ENCODE data around the gene THAP7.
A peak's percentile ranks its signal among the peaks of the same experiment; 100 is the strongest.
"Not testable (repeated sequence)": the region's sequence is repeated elsewhere in the genome, so short reads cannot be mapped to it uniquely, and the experiment has no call there.

THAP7 gene

GRCh38 chr22:21012446-21013407, 10.8 kb upstream of the THAP7 start:
- DNase-seq: no peak

DNA sequence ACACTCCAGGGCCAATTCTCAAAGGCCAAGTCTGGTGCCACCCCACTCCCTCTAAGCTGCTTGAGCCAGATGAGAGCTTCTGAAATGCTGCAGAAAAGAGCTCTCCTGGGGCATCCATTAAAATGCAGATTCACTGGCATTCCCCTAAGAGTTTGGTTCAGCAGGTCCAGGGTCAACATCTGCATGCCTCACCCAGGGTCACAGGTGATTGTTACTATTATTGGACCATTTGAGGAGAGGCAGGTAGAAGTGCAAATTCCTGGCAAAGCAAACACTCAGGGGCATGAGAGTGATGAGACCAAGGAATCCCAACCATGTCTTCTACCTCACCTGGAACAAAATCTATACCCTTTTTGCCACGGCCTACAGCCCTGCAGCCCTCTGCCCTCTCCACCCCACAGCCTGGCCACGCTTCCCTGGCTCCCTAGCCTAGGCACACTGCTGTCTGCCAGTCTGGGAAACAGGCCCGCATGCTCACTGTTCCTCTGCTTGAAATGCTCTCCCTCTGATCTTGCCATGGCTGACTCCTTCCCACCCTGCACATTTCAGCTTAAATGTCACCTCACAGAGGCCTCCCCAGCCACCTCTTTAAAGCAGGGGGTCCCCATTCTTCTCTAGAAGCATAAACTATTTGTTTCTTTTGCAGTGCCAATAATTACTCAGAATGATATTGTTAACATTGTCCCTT, 8.7 kb upstream of the THAP7 start:
- DNase-seq: no peak

DNA sequence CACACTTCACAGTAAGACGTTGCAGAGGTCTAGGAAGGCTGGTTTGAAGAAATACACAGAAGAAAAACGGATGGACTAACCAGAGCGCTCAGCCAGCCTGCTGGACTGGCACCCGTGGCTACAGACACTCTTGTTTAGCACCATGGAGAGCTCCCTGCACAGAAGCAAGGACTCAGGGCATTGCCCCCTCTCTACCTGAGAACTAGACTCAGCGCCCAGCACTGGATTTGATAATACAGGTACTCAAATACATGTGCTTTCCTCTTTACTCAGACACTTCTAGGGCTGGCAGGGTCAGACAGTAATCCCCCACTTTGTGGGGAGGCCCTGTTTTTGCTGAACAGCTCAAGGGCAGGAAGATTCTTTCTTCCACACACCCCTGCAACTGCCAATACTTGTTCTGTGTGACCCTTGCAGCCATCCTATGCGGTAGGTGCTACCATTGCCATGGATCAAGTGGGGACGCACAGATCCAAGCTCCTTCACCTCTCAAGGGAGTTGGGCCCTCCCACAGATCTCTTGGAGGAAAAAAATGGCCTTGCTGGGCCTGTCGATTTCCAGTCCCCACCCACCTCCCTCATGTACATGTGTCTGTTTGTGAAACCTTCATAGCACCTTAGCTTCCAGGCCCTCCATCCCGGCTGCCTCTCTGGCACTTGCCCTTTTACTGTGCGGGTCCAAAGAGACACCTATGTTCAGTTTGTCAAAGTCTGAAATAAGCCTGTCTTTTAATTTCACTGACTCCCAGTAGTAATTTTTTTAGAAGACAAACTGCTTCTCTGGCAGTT, 7.9 kb upstream of the THAP7 start:
- DNase-seq: no peak

DNA sequence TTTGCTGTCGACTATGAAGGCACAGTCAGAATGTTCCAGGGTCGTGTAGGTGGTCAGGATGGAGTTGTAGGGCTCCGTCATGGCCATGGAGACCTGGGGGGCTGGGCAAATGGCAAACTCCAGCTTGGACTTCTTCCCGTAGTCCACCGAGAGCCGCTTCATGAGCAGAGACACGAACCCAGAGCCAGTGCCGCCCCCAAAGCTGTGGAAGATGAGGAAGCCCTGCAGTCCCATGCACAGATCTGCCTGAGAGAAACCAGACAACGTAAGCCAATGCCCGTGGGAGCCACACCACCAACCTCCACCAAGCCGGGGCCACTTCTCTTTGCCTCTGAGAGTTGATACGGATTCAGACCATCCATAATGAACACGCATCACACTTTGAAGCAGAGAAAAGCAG, 7.3 kb upstream of the THAP7 start:
- not testable (repeated sequence) for DNase-seq

GRCh38 chr22:21003782-21004181, 1.9 kb upstream of the THAP7 start:
- DNase-seq: no peak

DNA sequence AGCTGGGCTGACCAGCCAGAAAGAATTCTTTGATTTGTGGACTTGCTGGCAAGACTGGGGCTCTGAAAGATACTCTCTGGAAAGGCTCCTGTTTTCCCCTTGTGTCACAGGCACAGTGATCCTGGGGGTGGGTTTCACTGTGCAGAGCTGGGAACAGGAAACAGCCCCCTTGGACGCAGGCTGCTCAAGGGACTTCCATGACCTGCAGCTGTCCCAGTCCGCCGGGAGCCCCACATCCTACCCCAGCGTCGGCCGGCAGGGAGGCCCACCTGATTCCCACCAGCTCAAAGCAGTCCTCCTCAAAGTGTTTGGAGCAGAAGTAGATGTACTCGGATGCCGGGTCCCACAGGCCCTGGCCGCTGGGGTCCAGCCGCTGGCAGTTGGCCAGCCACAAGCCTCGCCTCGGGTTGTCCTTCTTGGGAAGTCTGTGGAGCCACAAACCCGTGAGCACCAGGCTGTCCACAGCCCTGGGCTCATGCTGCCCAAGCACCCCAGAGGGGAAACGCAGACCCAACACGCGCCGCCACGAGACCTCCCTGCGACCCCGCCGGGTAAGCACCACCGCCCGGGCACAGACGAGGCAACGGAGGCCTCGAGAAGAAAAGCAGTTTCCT, 824 bp downstream of the THAP7 start:
- DNase-seq: no peak

DNA sequence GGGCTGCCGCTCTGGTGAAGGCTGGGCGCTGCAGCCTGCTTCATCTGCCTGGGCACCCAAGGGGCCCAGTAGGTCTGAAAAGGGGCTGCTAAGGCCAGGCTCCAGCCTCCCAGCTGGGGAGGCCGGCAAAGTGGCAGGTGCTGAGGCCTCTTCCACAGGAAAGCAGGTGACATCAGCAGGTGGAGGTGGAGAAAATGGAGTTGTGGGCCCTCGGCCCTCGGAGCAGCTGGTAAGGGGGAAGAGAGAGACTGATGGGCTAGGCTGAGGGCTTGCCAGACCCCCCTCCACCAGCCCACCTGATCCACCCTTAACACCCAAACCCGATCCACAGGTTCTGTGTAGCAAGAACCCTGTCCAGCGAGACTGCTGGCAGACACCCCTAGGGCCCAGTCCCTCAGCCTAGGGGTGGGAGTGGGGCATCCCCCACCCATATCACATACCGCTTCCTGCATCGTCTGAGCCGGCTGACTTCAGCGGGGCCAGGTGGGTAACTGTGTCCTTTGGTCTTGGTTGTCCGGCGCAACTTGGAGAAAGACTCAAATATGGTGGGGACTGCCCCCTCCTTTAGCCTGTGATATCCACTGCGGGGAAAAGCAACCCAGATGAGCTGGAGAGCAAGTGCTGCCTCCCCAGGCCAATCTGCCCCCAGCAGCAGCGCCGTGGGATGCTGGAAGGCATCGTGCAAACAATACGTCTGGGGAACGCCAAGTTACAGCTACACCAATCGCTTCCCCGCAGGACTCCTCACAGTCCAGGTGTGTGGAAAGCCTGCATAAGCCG, 1.5 kb downstream of the THAP7 start:
- peak in 1 of 2 experiments; percentile 26 for DNase-seq

GRCh38 chr22:20999350-21000206, 2.3 kb downstream of the THAP7 start:
- no peak for DNase-seq

- DNase-seq: no peak
Measured at GRCh38 chr22:20998411-20999336, 3.2 kb downstream of the THAP7 start.

DNA sequence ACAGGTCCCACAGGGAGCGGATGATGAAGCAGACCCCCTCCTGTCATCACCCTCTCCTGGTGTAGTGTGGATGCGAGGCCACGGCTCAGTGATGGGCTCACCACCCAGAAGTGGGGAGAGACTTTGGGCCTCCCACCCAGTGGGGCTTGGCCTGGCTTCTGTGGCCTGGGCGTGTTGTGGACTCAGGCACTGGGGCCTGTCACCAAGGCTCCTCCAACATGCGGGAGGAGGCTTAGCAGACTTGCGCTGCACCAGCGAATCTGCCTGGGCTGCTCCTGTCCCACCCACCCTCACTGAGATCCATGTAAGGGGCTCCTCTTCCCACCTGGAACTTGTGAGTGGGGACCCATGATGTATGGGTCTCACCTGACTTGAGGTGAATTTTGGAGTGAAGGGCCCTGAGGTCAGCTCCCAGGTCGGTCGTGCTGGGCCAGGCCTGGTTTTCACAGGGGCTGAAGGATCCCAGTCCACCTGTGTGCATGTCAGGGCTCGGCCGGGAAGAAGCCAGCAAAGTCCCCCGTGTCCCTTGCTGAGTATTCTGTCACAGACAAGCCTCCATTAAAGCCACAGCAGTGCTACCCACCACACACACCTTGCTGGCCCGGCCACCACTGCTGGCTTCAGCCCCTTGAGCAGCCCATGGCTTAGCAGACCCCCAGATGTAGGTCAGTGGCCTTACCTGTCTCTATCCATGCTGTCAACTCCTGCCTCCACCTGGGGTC, 4.2 kb downstream of the THAP7 start:
- DNase-seq: no peak

DNA sequence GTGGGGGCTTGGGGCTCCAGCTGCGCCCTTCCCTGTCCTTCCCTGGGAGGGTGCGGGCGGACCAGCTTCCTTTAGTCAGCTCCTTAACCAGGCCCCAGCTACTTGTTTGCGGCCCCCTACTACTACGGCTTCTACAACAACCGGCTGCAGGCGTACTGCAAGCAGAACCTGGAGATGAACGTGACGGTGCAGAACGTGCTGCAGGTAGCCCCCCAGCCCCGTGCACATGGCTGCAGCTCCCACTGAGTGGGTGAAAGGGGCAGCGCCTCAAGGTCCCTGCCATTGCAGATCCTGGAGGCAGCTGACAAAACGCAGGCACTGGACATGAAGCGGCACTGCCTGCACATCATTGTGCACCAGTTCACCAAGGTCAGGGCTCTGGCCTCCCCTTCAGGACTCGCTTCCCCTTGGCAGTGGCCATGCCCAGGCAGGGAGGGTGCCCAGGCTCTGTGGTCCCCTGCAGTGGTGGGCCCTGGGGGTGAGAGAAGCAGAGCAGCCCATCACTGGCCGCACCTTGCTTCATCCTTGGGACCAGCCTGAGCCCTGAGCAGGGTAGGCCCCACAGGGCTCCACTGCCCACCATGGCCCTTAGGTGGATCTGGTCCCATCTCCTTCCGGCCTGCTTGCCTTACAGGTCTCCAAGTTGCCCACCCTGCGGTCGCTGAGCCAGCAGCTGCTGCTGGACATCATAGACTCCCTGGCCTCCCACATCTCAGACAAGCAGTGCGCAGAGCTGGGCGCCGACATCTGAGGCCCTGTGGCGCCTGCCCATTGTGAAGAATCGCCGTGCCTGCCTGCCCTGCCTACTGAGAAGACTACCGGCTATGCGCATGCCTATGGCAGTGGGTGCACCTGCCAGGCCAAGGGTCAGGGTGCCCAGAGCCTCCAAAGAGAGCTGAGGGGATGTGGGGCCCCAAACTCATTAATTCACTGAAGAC, 5.1 kb downstream of the THAP7 start:
- no peak for DNase-seq

GRCh38 chr22:20996031-20996410, 5.9 kb downstream of the THAP7 start:
- no peak for DNase-seq

DNA sequence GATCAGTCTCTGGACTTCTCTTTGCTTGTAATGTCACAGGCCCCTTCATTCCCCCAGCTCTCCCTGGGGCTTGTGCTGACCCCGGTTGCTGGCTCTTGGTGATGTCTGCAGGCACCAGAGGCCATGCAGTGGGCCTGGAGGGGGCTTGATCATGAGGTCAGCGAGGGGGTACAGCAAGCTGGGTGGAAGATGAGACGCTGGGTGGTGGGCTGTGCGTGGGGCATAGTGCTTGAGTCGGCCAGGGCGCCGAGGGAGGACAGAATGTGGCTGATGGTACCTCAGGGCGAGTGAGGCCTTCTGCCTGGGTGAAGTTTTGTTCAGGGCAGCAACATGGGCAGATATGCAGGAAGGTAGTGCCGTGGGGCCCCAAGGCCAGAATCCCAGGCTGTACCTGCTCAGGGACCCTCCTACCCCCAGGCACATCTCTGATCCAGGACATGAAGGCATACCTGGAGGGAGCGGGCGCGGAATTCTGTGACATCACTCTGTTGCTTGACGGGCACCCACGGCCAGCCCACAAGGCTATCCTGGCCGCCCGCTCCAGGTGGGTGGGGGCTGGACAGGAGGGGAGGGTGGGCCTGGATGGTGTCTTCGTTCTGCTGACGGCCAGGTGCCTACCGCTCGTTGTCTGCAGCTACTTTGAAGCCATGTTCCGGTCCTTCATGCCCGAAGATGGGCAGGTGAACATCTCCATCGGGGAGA, 6.4 kb downstream of the THAP7 start:
- DNase-seq: no peak

DNA sequence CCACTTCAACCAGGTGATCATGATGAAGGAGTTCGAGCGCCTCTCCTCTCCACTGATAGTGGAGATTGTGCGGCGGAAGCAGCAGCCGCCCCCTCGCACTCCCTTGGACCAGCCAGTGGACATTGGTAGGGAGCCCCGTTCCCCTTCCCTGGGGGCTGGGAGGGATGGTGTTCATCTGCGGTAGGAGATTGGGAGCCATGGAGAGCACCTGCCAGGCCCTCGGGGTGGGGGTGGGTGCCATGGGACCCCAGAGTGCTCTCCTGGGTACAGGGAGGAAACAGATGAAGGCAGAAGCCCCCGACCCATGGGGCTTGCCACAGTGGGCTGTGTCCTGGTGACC, 7.0 kb downstream of the THAP7 start:
- no peak for DNase-seq

DNA sequence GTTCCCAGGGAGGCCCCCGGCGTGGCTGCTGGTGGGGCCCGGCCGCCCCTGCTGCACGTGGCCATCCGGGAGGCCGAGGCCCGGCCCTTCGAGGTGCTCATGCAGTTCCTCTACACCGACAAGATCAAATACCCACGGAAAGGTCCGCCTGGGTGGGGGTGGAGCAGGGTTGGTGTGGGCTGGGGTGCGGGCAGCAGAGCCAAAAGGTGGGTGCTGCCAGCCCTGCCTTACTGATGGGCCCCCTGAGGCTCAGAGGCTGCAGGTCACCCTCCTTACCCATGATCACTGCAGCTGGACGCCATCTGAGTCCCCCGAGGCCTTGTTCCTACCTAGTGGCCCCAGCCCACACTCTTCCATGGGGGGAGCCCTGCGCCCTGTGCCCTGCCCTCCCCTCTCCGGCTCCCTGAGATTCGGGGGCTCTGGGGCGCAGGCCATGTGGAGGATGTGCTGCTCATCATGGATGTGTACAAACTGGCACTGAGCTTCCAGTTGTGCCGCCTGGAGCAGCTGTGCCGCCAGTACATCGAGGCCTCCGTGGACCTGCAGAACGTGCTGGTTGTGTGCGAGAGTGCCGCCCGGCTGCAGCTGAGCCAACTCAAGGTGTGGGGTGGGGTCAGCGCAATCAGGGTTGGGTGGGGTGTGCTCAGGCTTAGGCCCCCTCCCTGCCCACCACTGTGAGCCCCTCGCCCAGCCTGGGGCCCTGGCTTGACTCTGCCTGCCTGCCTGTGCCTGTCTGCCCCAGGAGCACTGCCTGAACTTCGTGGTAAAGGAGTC, 7.6 kb downstream of the THAP7 start:
- no peak for DNase-seq

- no peak for DNase-seq
Measured at GRCh38 chr22:20993304-20994127, 8.4 kb downstream of the THAP7 start.
